ENCODE results near the gene ARRB2.

ARRB2 gene

GRCh38 chr17:4766723-4767122, 56.3 kb downstream of the ARRB2 start:
- in situ Hi-C loops (cut with HindIII; ENCODE audit: low sequenced_read_pairs), result no loop called here
- no peak for TF ChIP-seq CTCF (IDR thresholded peaks at IDR 0.05; ENCODE audit: low read depth, low read length)
- no peak for DNase-seq (ENCODE audit: low read depth, low spot score)
- H3K4me3 ChIP-seq (ENCODE audit: low read depth, low read length), result no peak overlapping the region

GRCh38 chr17:4768298-4768697, 57.9 kb downstream of the ARRB2 start:
- H3K4me3 ChIP-seq (ENCODE audit: low read depth, low read length), result no peak overlapping the region
- in situ Hi-C loops (cut with HindIII; ENCODE audit: low sequenced_read_pairs), result no loop called here
- DNase-seq (ENCODE audit: low read depth, low spot score), result no peak

GRCh38 chr17:4769628-4770027, 59.2 kb downstream of the ARRB2 start:
- peak; percentile 13 for DNase-seq (ENCODE audit: low read depth, low spot score)
- H3K4me3 ChIP-seq (ENCODE audit: low read depth, low read length), result no peak overlapping the region
- in situ Hi-C loops (cut with HindIII; ENCODE audit: low sequenced_read_pairs), result no loop called here
- no peak for TF ChIP-seq CTCF (IDR thresholded peaks at IDR 0.05; ENCODE audit: low read depth, low read length)

More at GRCh38 chr17:4768298-4768697, 57.9 kb downstream of the ARRB2 start:
- no peak for TF ChIP-seq CTCF (IDR thresholded peaks at IDR 0.05; ENCODE audit: low read depth, low read length)

All from astrocyte of the spinal cord (primary cell).